Astrocyte (in vitro differentiated cells and primary cell): ENCODE data around the gene ZNF804B. TPM values are rescaled to one million over a fixed set of nuclear protein-coding genes. Genes with fewer than 3 reads are reported as not detected.
A peak's percentile ranks its signal among the peaks of the same experiment; 100 is the strongest.

Experiments
- DNase-seq: peaks from one replicate; pipeline ENCODE4 v3.0.0-alpha.2; 2010; ENCODE audit warnings: low read depth
- FAIRE-seq: peaks from 2 replicates; lab custom pipeline; 2011; peaks lifted over from hg19 to GRCh38; lab: Jason Lieb, UNC
- H2AFZ ChIP-seq: 2 replicates; pipeline ENCODE4 v1.6.0; 2012; ENCODE audit warnings: low read depth, low read length, inconsistent platforms
- H3K27ac ChIP-seq: 2 replicates; pipeline ENCODE4 v1.5.1; 2011; ENCODE audit warnings: low read depth, low read length, inconsistent platforms
- H3K27me3 ChIP-seq: 2 replicates; pipeline ENCODE4 v1.6.0; 2011; ENCODE audit warnings: low read length, inconsistent platforms; ENCODE audit not compliant: insufficient read depth
- H3K36me3 ChIP-seq: 2 replicates; pipeline ENCODE4 v1.5.1; 2011; ENCODE audit warnings: low read length, inconsistent platforms; ENCODE audit not compliant: insufficient read depth
- H3K4me1 ChIP-seq: 2 replicates; pipeline ENCODE4 v1.5.1; 2011; ENCODE audit warnings: low read length, inconsistent platforms; ENCODE audit not compliant: insufficient read depth
- H3K4me2 ChIP-seq: 2 replicates; pipeline ENCODE4 v1.6.0; 2012; ENCODE audit warnings: low read length, inconsistent platforms
- H3K4me3 ChIP-seq: 2 replicates; pipeline ENCODE4 v1.5.1; 2011; ENCODE audit warnings: low read depth, mild to moderate bottlenecking, low read length, inconsistent platforms; ENCODE audit not compliant: insufficient read depth
- H3K79me2 ChIP-seq: 2 replicates; pipeline ENCODE4 v1.6.0; 2012; ENCODE audit warnings: mild to moderate bottlenecking, low read length, inconsistent platforms; ENCODE audit not compliant: insufficient read depth
- H3K9ac ChIP-seq: 2 replicates; pipeline ENCODE4 v1.6.0; 2012; ENCODE audit warnings: mild to moderate bottlenecking, low read length, inconsistent platforms
- H3K9me3 ChIP-seq: 2 replicates; pipeline ENCODE4 v1.5.1; 2012; ENCODE audit warnings: low read depth, mild to moderate bottlenecking, low read length, inconsistent platforms; ENCODE audit not compliant: insufficient read depth
- H4K20me1 ChIP-seq: 2 replicates; pipeline ENCODE4 v1.6.0; 2012; ENCODE audit warnings: low read length, inconsistent platforms; ENCODE audit not compliant: insufficient read depth
- H3K27ac Mint-ChIP-seq: one replicate; pipeline ENCODE4 v1.8.0; 2021; ENCODE audit warnings: mild to moderate bottlenecking, mixed read lengths; ENCODE audit not compliant: unreplicated experiment
- H3K27me3 Mint-ChIP-seq: one replicate; pipeline ENCODE4 v1.8.0; 2021; ENCODE audit warnings: low read depth, mixed read lengths; ENCODE audit not compliant: unreplicated experiment
- H3K36me3 Mint-ChIP-seq: one replicate; pipeline ENCODE4 v1.8.0; 2021; ENCODE audit warnings: low read depth, mixed read lengths; ENCODE audit not compliant: unreplicated experiment
- H3K4me1 Mint-ChIP-seq: one replicate; pipeline ENCODE4 v1.8.0; 2021; ENCODE audit warnings: low read depth, mixed read lengths; ENCODE audit not compliant: unreplicated experiment
- H3K4me3 Mint-ChIP-seq: one replicate; pipeline ENCODE4 v1.8.0; 2021; ENCODE audit warnings: mild to moderate bottlenecking, moderate library complexity, mixed read lengths; ENCODE audit not compliant: unreplicated experiment
- H3K9me3 Mint-ChIP-seq: one replicate; pipeline ENCODE4 v1.8.0; 2021; ENCODE audit warnings: mild to moderate bottlenecking, mixed read lengths; ENCODE audit not compliant: unreplicated experiment
- EZH2 ChIP-seq: IDR thresholded peaks from 2 replicates; pipeline ENCODE4 v1.6.1; 2012; ENCODE audit warnings: mild to moderate bottlenecking, low read length, inconsistent platforms; ENCODE audit not compliant: insufficient read depth
- total RNA-seq: library from RNA; stranded (reverse); gene quantifications from 2 replicates; pipeline ENCODE4 v1.2.1, GENCODE V29; 2021
- TF ChIP-seq, protein P1 (sequence below): IDR thresholded peaks from 2 replicates; pipeline ENCODE4 v1.5.1; 2011; ENCODE audit warnings: low read depth, mild to moderate bottlenecking, inconsistent platforms, low read length, moderate library complexity; ENCODE audit not compliant: insufficient read depth

The ZNF804B gene
- total RNA-seq, 1 donor from 2014 or later = not detected

DNA sequence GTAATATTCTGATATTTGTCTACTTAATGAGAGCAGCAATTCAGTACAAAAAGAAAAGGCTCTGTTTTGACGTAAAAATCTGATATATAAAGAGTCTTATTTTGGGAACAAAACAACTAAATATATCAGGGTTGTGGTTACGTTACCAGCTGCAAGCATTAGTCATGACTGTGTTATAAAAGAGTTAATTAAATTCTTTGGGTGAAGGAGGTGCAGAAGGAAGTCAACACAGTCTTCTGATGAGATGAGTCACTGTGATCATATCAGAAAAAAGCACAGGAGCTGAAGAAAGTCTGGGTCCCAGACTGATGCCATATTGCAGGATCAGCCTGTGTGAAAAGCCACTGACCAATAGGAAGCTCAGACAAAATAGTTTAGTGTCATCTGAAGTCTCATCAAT lies 270.4 kb downstream of the ZNF804B start:
- no peaks in the 10 kb centered on the region for H3K9me3 Mint-ChIP-seq
- FAIRE-seq (no peak), DNase-seq (peak; percentile 56)
- Histone ChIP-seq H3K79me2 (no peaks in the 10 kb centered on the region), H3K4me3 (no peak overlapping the region), H3K36me3 (no peaks in the 10 kb centered on the region), H3K27ac (peak overlapping the region; percentile 28), H3K9me3 (no peaks in the 10 kb centered on the region), H4K20me1 (no peaks in the 10 kb centered on the region), H3K4me2 (peak overlapping the region; percentile 33), H2AFZ (no peak overlapping the region), H3K4me1 (no peaks in the 10 kb centered on the region), H3K9ac (no peak overlapping the region), H3K27me3 (no peaks in the 10 kb centered on the region)
- peaks cover 40% of the 10 kb centered on the region for H3K4me1 Mint-ChIP-seq
- H3K36me3 Mint-ChIP-seq = no peaks in the 10 kb centered on the region
- H3K27ac Mint-ChIP-seq = peak overlapping the region; percentile 67
- no peaks in the 10 kb centered on the region for H3K27me3 Mint-ChIP-seq
- TF ChIP-seq, protein P1, sequence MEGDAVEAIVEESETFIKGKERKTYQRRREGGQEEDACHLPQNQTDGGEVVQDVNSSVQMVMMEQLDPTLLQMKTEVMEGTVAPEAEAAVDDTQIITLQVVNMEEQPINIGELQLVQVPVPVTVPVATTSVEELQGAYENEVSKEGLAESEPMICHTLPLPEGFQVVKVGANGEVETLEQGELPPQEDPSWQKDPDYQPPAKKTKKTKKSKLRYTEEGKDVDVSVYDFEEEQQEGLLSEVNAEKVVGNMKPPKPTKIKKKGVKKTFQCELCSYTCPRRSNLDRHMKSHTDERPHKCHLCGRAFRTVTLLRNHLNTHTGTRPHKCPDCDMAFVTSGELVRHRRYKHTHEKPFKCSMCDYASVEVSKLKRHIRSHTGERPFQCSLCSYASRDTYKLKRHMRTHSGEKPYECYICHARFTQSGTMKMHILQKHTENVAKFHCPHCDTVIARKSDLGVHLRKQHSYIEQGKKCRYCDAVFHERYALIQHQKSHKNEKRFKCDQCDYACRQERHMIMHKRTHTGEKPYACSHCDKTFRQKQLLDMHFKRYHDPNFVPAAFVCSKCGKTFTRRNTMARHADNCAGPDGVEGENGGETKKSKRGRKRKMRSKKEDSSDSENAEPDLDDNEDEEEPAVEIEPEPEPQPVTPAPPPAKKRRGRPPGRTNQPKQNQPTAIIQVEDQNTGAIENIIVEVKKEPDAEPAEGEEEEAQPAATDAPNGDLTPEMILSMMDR = no peak
- TF ChIP-seq EZH2 = no peak
- no peak overlapping the region for H3K4me3 Mint-ChIP-seq

DNA sequence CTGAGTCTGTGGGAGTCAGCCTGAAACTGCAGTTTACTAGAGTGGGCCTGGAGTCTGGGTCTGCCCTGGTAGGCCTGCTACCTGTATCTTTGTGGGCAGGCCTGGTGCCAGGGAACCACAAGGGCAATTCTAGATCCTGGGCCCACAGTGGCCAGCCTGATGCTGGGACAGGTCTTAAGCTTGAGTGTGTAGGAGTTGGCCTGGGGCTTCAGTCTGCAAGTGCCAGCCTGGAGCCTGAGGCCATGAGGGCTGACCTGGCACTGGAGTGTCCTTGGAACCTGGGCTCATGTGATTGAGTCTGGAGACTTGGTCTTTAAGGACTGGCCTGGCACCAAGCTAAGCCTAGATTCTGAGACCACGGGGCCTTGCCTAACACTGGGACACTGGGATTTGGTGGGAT lies 281.7 kb downstream of the ZNF804B start:
- no peak overlapping the region for H3K4me2 ChIP-seq
- no peak overlapping the region for H2AFZ ChIP-seq
- no peak overlapping the region for H3K4me3 ChIP-seq
- DNase-seq (no peak), FAIRE-seq (no peak)
- H3K9me3 ChIP-seq = peaks cover 12% of the 10 kb centered on the region
- no peak overlapping the region for H3K9ac ChIP-seq
- Mint-ChIP-seq H3K9me3 (peaks cover 10% of the 10 kb centered on the region), H3K4me3 (no peak overlapping the region), H3K27ac (no peak overlapping the region), H3K27me3 (no peaks in the 10 kb centered on the region), H3K36me3 (no peaks in the 10 kb centered on the region), H3K4me1 (no peaks in the 10 kb centered on the region)
- H3K79me2 ChIP-seq = no peaks in the 10 kb centered on the region
- H3K36me3 ChIP-seq = no peaks in the 10 kb centered on the region
- no peaks in the 10 kb centered on the region for H3K27me3 ChIP-seq
- no peak overlapping the region for H3K27ac ChIP-seq
- H4K20me1 ChIP-seq = no peaks in the 10 kb centered on the region
- H3K4me1 ChIP-seq = no peaks in the 10 kb centered on the region
- TF ChIP-seq EZH2 = no peak
- TF ChIP-seq, protein P1 = no peak

DNA sequence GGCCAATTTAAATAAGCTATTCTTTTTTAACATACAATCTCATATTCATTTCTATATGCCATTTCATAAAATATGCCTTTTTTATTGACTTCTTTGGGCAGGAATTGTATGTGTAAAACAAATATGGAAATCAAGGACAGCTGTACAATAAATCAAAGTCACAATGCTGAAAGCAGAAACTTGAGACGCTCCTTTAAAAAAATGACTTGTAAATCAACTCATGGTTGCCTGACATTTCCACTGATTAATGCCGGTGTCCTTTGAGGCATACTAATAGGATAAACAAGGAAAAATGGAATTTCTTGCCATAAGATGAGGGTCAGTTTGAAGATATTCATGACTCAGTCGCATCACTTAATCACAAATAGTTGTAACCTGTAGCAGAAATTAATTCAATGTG lies 283.4 kb downstream of the ZNF804B start:
- Mint-ChIP-seq H3K27ac (no peak overlapping the region), H3K4me3 (no peak overlapping the region), H3K36me3 (no peaks in the 10 kb centered on the region), H3K9me3 (peaks cover 10% of the 10 kb centered on the region), H3K27me3 (no peaks in the 10 kb centered on the region), H3K4me1 (no peaks in the 10 kb centered on the region)
- no peaks in the 10 kb centered on the region for H3K4me1 ChIP-seq
- no peak overlapping the region for H3K4me3 ChIP-seq
- no peak overlapping the region for H3K9ac ChIP-seq
- no peaks in the 10 kb centered on the region for H3K36me3 ChIP-seq
- TF ChIP-seq, protein P1 = no peak
- TF ChIP-seq EZH2 = no peak
- no peak for DNase-seq
- H3K27ac ChIP-seq = no peak overlapping the region
- no peak overlapping the region for H3K4me2 ChIP-seq
- no peaks in the 10 kb centered on the region for H3K79me2 ChIP-seq
- no peak overlapping the region for H2AFZ ChIP-seq
- H4K20me1 ChIP-seq = no peaks in the 10 kb centered on the region
- no peaks in the 10 kb centered on the region for H3K27me3 ChIP-seq
- no peak for FAIRE-seq
- peaks cover 12% of the 10 kb centered on the region for H3K9me3 ChIP-seq
